GM18498 (cell line): ENCODE results near the gene PNPLA5.

Experiments
- ATAC-seq: cut with Tn5 transposase; IDR thresholded peaks from one replicate; pipeline ENCODE4 v1.9.1; 2021; ENCODE audit warnings: mild to moderate bottlenecking, moderate library complexity; ENCODE audit not compliant: unreplicated experiment

Gene PNPLA5

GRCh38 chr22:43901976-43902643 lies 10.3 kb upstream of the PNPLA5 start:
- ATAC-seq, result no peak

- ATAC-seq, result no peak
Measured at GRCh38 chr22:43900206-43900605, 8.4 kb upstream of the PNPLA5 start.

DNA sequence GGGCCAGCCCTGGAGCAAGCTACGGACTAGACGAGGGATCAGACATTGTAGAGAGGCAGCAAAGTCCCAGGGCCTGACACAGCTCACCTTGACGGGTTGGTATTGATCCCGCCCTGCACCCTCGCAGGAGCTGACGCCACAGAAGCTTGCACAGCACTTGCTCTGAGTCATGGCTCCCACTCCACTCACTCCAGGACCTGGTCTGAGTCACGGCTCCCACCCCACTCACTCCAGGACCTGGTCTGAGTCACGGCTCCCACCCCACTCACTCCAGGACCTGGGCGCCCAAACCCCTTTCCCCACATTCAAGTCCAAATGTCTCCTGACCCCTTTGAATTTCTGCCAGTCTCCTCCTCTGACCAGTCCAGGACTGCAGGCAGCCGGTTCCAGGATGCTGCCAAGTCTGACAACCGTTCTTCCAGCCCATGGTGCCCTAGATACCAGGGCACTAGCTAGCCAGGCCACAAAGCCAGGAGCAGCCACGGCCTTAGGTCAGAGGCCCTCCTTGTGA lies 6.0 kb upstream of the PNPLA5 start:
- ATAC-seq, result no peak

GRCh38 chr22:43895986-43896645 lies 4.3 kb upstream of the PNPLA5 start:
- ATAC-seq, result no peak

GRCh38 chr22:43894122-43894521 lies 2.3 kb upstream of the PNPLA5 start:
- ATAC-seq, result no peak

- ATAC-seq, result no peak
Measured at GRCh38 chr22:43893266-43893665, 1.5 kb upstream of the PNPLA5 start.

- no peak for ATAC-seq
Measured at GRCh38 chr22:43892183-43892894, 526 bp upstream of the PNPLA5 start.

GRCh38 chr22:43890901-43891331 lies 897 bp downstream of the PNPLA5 start:
- no peak for ATAC-seq

GRCh38 chr22:43889860-43890253 lies 2.0 kb downstream of the PNPLA5 start:
- ATAC-seq, result no peak

GRCh38 chr22:43889201-43889859 lies 2.5 kb downstream of the PNPLA5 start:
- ATAC-seq, result no peak

- ATAC-seq, result no peak
Measured at GRCh38 chr22:43888740-43889139, 3.1 kb downstream of the PNPLA5 start.

DNA sequence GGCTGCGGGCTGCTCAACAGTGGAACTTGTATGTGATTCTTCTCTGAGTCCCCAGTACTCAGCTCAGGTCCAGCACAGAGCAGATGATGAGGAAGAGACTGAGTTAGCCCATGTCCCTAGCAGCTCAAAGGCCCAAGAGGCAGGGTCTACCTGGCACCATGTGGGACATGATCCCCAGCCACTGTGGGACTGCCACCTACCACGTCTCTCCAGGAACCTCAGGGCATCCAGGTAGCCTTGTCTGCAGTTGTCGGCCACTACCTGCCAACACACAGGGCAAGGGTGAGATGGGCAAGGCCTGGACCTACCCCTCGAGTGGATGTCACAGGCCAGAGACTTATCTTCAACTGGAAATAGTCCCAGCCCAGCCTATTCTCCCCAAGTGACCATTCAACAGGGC lies 4.4 kb downstream of the PNPLA5 start:
- no peak for ATAC-seq

DNA sequence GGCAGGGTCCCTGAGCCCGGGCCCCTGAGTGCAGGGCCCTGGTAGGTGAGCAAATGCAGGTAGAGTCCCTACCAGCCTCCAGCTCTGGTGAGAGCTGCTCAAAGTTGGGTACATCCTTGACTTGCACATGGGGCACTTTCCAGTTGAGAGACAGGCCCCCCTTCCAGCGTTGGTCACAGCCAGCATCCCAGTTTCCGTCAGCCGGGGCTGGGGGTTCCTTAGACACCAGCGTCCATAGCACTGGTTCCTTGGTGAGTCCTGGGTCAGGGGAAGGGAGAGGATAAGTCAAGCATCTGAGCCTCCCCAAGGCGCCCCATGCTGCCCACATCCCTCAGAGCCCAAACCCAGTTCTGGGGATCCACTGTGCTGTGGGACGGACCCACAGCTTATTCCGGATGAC lies 5.6 kb downstream of the PNPLA5 start:
- ATAC-seq, result no peak

GRCh38 chr22:43885786-43886185 lies 6.0 kb downstream of the PNPLA5 start:
- ATAC-seq, result no peak

DNA sequence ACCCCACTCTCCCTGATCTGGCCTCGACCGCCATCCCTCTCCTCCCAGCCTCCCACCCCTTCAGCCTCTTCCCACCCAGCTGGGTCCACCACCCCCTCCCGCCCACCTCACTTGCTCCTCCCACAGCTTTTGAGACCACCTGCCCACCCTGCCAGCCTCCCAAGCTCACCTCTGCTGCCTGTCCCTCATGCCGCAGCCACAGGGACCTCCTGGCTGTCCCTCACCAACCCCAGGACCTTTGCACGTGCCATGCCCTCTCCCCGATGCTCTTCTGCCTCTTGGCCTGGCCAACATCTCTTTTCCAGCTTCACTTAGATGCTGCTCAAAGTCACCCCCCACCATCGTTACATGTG lies 6.5 kb downstream of the PNPLA5 start:
- ATAC-seq, result no peak

DNA sequence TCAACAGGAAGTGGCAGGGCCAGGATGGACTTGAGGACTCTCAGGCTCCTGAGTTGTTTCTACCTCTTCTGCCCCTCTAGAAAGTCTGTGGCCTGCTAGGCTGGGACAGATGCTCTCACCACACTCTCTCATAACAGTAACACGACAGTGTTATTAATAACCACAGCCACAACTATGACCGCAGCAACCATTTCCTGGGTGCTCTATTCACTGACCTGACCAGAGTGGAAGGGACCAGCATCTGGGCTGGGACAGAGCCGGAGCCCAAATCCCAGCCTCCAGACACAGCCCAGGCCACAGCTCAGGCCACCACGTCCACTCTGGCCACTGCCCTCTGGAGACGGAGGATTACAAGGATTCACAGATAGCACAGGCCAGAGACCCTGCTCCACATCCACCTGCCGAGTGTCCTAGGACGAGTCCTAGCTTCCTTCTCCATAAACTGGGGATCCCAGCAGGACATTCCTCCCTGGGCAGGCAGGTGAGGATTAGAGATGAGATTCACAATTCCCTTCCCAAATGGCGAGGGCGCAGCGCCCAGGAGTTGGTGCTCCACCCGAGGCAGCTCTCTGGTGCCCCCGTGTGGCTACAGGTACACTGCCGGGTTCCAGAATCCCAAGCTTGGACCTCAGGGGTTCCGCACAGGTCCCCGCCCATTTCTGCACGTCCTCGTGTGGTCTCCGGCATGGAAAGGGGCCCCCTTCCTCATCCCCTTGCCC lies 7.1 kb downstream of the PNPLA5 start:
- ATAC-seq, result peak; percentile 72

GRCh38 chr22:43883719-43884415 lies 7.9 kb downstream of the PNPLA5 start:
- no peak for ATAC-seq

- no peak for ATAC-seq
Measured at GRCh38 chr22:43883012-43883661, 8.7 kb downstream of the PNPLA5 start.

DNA sequence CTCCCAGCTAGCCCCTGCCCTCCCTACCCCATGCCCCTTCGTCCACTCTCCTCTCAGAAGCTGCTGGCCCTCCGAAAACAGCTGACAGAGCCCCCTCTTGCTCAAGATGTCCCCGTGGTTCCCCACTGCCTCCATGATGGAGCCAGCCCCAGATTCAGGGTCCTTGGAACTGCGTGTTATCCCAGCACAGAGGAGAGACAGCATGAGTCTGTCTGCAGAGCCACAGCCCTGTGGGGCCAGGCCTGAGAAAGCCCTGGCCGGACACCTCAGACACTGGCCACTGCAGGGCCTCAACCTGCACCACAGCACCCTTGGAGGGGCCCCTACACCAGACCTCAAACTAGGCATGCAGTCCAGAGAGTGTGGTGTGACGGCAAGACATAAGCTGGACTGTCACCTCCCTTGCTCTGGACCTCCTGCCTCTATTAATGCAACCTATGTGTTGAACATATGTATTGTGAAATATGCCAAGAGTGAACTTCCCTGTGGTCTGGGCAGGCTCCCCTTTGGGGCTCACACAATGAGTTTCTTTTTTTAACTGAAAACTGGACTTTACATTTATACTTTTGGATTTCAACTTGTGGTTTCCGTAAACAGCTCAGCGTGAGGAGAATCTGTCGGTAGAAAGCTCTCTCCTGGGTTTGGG lies 9.6 kb downstream of the PNPLA5 start:
- no peak for ATAC-seq
